DMS79 (cell line): ENCODE measurements around the gene CDH6.

Experiments
- DNase-seq: peaks from one replicate; lab custom pipeline; 2025; lab: John Stamatoyannopoulos, UW

Gene CDH6

DNA sequence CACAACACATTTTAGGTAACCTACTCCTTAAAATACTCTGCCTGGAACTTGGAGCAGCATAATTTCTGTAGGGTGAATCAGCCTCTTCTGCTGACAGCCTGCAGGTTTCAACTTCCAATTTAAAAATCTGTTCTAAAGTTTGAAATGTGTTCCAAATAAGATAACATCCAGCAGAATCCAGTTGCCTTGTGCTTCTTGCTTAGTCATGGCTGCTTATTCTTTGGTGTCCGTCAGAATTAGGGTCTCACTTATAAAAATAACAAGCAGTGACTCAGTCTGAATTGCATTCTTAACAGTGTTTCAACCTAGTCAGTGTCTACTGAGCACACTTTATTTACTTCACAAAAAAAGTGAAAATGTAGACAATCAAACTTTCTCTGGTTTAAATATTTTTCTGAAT lies 3.7 kb downstream of the CDH6 start:
- no peak for DNase-seq

DNA sequence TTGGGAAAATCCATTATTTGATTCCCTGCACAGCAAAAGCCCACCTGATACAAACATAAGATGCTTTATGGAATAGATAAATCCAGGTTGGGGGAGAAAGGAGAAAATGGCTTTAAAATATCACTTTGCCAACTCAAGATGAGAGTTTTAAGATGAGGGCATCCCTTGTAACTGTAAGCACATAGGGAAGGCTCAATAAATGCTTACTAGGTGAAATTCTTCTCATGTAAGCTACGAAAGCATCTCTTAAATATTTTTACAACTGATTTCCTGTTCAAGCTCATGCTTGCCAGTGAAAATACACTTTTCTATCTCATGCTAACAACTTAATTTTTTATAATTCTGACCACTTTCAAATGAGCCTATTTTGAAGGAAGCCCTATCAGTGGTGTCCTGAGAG lies 11.5 kb downstream of the CDH6 start:
- DNase-seq = no peak

DNA sequence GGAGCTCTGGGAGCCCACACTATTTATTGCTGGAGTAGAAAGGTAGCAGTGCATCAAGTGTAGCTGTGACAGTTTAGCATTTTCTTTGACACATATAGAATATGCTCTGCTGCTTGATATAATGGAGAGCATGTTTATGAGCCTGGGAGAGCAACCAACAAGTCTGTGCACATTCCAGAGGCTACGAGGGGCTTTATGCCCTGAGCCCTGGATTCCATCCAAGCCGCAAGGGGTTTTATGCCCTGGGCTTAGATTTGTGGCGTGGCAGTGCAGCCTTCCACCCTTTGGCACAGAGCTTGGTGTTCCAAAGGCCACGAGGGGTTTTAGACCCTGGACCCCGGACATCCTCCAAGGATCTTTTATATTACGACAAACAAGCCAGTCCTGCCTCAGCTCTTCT lies 14.6 kb downstream of the CDH6 start:
- no peak for DNase-seq

DNA sequence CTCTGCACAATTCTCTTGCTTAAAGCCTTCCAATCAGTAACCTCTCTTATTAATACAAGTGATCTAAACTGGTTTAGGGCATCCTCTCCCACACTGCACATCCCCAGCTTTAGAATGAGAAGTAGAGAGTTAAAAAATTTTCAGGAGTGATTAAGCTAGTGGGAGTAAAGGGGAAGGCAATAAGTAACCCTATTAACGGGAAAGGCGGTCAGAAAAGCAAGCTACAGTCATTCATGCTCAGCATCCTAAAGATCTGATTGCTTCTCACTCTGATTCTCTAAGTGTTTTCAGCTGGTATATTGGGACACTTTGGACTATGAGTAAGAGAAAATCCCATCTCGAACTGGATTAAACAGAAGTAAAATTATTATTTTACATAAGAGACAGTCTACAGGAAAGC lies 15.8 kb downstream of the CDH6 start:
- no peak for DNase-seq

DNA sequence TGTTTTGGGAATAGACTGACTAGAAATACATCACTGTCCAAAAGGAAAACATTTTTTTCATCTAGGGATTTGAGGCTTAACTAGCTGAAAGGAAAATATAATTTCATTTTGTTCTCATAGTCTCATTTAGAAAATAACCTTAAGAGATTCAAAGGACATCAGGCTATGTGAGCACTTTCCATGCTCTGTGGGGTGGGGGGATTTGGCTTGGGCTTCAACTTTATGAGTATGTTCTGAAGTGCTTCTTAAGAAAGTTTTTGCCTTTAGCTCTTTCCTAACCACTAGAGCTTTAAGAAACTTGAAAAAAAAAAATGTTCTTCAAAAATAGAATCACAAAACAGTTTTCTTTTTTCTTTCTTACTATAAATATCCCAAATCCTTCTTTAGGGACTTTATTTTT lies 17.6 kb downstream of the CDH6 start:
- no peak for DNase-seq

DNA sequence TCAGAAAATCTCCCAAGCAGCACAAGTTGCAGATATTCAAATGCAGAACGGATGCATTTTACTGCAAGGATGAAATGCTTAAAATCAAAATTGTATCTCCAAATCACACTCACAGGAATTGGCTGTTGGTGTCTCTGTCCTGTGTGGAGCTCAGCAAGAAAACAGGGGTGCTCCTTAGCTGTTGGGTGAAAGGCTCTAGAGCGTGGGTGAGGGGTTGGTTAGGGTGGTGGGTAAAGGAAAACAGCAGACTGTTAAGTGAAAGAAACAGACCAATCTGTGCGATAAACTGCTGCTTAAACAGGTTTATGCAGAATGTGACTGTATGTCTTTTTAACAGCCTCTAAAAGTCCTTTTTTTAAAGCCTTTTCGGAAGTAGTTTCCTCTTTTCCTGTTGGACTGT lies 19.8 kb downstream of the CDH6 start:
- no peak for DNase-seq

DNA sequence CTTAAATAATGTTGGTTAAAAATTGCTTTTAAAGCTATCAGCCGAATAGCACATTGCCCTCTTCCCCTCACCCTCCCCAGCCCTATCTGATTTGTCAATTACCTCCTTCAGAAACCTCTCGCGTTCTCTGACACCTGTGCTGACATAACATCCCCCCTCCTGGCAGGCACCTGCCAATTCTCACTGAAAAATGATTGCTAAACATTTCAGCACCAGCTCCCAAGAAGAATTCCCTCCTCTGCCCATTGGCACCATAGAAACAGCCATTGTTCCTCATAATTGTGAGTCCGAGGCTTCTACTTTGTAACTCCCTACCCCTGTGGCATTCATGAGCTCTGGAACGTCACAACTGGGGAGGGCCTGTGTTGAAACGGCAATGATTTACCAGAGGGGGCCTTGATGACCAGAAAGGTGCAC lies 20.2 kb downstream of the CDH6 start:
- no peak for DNase-seq

DNA sequence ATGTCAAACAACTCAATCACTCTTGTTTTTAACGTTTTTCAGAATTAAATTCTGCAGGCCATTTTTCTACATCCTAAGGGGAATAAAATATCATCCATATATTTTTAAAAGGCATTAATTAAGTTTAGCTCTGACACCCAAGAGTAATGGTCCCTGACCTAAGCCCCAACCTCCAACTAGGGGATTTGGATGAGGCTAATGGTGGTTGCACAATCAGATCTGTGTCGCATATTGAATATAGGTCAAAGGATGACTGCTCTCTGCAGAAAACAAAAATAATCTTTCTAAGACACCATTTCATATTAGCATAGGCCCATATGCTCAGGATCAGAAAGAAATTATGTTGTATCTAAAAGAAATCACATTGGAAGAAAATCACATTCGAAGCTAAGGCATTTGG lies 20.7 kb downstream of the CDH6 start:
- DNase-seq = no peak

DNA sequence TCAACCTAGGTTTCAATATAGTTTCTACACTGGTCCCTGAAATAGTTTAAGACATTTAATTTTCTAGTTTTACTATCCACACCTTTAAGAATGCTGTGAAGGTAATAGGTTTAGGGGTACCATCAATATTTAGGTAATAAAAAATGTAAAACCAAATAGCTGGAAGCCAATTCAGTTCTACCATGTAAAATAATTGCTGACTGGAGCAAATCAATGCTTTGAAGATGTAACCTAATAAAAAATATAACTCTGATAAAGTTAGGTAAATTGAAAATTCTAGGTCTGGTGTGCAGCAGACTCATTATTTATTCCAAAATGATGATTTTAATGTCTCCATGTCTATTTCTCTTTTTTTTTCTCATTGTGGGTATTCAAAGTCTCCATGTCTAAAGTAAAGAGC lies 21.8 kb downstream of the CDH6 start:
- no peak for DNase-seq

DNA sequence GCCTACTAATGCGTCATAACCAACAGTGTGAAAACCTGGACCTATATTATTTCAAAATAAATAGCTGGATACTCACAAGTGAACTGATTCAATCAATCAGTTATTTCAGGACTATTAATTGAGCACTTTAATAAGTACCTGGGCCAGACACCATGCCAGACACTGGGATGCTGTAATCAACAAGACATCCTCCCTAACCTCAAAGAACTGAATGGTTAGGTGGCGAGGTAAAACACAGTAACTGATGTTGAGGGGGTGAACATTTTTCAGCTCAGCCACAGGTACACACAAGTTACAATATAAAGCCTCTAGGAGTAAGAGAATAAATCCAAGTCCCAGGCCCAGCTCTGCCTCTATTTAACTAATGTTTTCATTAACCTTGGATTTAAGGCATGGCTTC lies 24.0 kb downstream of the CDH6 start:
- DNase-seq = no peak

DNA sequence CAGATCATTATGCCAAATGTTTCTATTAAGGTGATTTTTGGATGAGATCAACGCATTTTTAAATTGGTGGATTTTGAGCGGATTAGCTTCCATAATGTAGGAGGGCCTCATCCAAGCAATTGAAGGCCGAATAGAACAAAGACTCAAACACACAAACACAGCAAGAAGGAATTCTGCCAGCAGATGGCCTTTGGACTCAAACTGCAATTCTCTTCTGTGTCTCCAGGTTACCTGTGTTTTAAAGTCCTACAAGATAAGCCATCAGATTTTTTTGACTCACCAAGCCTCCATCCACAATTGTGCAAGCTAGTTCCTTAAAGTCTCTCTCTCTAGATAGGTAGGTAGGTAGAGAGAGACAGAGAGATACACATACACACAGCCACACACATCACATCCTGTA lies 25.5 kb downstream of the CDH6 start:
- no peak for DNase-seq

DNA sequence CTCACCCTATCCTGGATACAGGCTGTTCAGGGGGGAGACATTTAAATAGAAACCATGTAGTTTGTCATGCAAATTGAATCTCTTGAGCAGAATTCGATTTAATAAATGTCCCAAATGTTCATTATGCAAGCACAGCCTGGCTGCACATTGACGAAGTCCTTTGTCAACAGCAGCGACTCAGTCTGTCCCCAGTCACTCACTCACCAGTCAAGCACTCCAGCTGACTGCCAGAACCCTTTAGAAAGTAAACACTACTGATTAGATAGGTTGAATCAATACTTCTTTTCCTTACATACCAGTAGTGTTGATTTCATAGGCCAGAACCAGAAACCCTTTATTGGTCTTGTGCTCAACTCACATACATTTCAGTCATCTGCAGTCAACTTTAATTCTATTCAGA lies 27.5 kb downstream of the CDH6 start:
- DNase-seq = no peak

DNA sequence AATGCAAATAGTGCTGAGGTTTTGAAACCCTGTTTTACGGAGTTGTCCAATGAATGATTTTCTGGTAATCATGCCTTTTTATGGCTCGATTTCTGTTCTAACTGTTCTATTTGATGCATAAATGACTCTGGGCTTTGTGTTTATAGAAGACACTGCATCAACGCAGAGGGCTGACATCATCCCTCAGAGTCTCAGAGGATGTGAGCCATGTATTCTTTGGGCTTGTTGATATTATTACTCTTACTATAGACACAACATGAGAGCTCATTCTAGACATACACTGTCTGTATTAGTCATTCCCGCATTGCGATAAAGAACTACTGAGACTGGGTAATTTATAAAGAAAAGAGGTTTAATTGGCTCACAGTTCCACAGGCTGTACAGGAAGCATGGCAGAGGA lies 31.6 kb downstream of the CDH6 start:
- no peak for DNase-seq

DNA sequence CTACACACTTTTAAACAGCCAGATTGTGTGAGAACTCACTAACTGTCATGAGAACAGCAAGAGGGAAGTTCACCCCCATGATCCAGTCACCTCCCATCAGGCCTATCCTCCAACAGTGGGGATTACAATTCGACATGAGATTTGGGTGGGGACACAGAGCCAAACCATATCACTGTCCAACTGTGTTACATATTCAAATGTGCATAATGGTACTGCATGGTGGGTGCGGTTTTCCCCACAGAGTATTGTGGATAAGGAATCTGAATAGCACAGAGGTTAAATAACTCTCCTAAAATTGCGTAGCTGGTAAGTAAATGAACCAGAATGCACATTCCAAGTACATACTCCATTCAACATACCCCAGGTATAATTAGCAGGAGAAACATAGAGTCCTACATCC lies 32.1 kb downstream of the CDH6 start:
- DNase-seq = no peak

DNA sequence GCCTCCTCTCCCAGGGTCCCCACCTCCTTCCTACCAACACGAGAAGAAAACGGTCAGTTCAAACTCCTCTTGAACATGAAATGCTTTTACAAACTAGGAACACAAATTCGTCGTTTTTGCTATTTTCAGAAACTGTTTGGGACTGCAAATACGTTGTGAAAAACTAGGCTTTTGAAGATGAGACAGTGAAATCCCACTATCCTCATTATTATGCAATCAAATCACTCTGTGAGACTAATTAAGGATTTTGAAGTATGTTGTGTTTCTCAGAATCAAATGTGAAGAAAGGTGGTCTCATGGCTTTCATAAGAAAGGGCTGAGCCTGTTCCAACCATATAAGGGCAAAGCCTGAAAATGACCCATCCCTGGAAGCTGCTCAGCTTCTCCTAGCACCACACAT lies 33.2 kb downstream of the CDH6 start:
- no peak for DNase-seq

DNA sequence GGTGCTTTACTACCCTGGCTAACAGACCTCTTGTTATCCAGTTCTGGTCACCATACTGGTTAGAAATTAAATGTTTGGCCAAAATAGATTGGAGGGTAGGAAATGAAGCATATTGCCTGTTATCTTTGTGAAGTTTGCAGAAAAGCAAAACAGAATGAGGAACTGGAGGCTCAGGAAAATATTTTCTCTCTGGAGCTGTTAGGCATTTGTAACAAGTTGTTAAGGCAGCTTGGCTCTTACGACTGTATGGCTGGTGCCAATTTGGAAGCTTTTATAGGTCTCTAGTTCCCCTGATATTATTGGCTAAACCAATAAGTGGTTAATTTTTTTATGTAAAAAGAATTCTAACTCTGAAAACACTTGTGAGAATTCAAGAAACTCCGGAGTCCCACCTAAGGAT lies 35.8 kb downstream of the CDH6 start:
- no peak for DNase-seq

DNA sequence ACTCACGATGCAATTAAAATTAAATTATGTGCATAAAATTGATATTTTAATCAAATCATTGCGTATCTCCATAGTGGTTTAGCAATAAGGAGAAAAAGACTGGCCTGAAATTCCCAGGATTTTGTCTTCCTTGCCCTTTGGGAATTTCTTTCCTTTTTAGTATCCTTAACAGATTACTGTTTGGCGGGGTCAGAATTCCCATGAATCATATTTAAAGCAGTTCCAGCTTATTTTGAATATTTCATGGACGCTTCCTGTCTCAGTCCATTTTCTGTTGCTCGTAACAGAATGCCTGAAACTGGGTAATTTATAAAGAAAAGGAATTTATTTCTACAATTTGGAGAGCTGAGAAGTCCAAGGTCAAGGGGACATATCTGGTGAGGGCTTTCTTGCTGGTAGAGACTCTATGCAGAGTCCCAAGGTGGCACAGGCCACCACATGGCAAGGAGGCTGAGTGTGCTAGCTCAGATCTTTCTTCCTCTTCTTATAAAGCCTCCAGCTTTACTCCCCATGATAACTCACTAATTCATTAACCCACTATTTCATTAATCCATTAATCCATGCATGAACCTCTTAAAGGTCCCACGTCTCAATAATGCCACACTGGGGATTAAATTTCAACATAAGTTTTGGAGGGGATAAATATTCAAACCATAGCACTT lies 37.8 kb downstream of the CDH6 start:
- DNase-seq = no peak

DNA sequence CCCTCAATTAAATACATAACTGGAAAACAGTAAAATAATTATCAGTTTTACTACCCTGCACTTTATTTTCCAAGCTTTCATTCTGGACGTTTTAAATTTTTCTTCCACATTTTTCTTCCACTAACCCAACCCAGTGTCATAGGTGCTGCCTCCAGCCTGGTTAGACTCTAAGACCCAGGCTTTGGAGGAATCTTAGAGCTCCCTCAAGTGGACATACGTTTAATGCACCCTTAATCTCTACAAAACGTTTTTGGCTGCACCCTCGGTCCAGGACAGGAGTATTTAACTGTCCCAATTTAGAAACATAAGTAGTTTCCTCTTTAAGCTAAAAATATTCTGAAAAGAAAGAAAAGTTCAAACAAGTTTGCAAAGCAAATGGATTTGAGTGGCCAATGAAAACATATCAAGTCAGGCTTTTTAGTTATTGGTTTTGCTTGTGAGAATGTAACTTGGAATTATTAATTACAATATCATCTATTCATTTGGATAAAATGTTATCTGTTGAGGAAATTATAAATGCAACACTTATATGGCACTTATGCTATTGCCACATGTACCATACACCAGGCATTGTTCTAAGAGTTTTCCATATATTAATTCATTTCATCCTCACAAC lies 38.9 kb downstream of the CDH6 start:
- DNase-seq = no peak

DNA sequence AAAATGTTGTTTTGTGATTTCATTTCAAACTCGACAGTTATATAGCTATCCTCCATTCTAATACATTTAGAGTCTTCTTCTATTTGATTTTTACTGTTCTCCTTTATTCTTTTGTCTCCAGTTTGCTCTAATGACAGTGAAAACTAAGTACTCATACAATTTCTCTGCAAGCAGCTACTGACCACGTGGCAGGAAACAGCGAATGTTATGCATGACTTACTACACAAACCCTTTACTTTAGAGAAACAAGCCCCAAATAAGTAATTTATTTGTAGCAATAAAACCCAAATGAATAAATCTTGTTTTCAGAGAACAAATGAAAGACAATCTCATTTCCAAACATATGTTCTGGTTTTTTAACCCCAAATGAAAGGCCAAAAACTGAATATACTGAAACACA lies 41.9 kb downstream of the CDH6 start:
- DNase-seq = no peak

DNA sequence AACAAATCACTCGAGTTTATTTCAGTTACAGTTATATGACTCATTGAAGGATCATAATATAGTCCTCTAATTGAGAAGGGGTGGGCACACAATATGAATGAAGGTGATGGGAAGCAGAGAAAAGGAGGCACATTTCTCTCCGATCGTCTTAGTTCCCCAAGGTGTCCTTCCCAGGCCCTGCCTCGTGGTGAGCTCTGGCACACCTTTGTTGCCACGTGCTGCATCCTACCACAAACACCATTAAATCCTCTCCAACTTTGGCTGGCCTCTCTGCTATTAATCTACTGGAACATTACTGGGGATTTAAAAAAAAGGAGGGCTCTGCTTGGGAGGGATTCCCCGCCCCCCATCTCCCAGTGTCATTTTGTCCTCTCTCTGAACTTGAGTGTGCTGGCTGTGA lies 42.9 kb downstream of the CDH6 start:
- DNase-seq = no peak

DNA sequence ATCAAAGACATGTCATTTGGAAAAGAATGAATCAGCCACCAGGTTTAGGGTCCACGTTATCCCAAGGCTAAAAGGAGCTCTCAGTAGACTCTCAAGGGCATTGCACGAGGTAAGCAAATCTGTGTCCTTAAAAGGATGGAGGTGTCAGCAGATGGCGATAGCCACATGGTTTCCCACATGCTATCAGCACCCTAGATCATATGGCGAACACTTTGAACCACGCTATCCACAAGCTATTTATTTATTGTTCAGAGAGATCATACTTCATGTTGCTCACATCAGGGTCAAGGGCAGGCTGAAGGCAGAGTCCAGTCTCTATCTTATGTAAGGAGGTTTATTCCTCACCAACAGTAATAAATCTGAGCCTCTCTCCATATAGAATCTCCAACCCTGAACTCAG lies 43.7 kb downstream of the CDH6 start:
- DNase-seq = no peak

DNA sequence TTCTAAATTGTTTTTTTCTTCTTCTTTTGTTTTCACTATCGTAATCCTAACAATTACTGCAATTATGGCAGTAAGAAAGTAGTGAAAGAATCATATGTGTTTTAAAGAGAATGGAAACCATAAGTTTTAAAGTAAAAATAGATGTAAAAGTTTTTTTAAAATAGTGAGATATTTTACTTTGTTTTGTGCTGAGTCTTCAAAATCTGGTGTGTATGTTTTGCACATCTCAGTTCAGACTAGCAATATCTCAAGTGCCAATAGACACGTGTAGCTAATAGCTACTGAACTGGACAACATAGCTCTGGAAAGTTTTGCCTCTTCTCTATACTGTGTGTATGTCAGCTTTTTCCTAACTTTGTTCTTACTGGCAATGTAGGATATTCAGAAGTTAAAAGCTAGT lies 45.0 kb downstream of the CDH6 start:
- no peak for DNase-seq

DNA sequence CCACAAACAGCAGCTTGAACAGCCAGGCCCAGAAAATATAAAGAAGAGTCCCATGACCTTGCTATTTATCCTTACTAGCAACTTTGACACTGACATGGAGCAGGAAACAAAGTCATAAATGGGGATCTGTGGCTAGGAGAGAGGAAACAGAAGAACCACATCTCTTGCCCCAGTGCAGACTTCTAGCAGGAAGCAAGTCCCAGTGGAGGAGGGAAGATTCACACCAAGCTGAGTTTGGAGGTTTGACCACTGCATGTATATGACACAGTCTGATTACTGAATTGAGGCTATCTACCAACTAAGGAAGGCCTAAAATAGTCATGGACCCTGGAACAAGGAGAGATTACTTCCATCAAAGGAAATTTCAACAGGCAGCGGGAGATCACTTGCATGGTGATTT lies 51.4 kb downstream of the CDH6 start:
- no peak for DNase-seq

DNA sequence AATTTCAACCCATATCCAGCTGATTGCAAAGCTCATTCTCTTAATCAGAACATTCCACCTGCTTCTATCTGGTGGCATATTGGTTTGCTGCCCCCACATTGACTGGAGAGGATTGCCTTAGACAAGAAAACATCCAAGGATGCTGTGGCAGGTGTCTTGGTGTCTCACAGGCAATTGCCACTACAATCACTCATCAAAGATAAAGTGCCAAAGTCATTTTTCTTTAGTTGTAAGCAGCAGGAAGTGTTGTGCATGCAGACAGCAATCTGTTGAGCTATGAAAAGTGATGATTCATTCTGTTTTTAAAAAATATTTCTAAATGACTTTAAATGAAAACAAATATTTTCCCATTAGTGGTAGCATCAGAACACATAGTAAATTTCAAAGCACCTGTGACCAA lies 53.9 kb downstream of the CDH6 start:
- no peak for DNase-seq
